ENCODE measurements around the gene PKD1L1. TPM values are rescaled to one million over a fixed set of nuclear protein-coding genes. Genes with fewer than 3 reads are reported as not detected.
"Not testable (repeated sequence)": the region's sequence is repeated elsewhere in the genome, so short reads cannot be mapped to it uniquely, and the experiment has no call there.

PKD1L1 gene
- total RNA-seq = 1 to 10 TPM in 2 of 4 donors, under 1 TPM in 2; 0.44 to 8.4 (median 0.82) TPM

- H3K27ac ChIP-seq = peak within 1 kb of the TSS in 1 of 4 donors; percentile 62
- H3K36me3 ChIP-seq = peaks cover 0 to under 1% (median 0%) of the 10 kb centered on the region in 3 donors
- H3K4me1 ChIP-seq = peaks cover 0 to 10% (median 0%) of the 10 kb centered on the region in 4 donors
- TF ChIP-seq, protein P1, sequence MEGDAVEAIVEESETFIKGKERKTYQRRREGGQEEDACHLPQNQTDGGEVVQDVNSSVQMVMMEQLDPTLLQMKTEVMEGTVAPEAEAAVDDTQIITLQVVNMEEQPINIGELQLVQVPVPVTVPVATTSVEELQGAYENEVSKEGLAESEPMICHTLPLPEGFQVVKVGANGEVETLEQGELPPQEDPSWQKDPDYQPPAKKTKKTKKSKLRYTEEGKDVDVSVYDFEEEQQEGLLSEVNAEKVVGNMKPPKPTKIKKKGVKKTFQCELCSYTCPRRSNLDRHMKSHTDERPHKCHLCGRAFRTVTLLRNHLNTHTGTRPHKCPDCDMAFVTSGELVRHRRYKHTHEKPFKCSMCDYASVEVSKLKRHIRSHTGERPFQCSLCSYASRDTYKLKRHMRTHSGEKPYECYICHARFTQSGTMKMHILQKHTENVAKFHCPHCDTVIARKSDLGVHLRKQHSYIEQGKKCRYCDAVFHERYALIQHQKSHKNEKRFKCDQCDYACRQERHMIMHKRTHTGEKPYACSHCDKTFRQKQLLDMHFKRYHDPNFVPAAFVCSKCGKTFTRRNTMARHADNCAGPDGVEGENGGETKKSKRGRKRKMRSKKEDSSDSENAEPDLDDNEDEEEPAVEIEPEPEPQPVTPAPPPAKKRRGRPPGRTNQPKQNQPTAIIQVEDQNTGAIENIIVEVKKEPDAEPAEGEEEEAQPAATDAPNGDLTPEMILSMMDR (IDR thresholded peaks at IDR 0.05) = no peak
- TF ChIP-seq POLR2A (IDR thresholded peaks at IDR 0.05) = no peak
- no peak for TF ChIP-seq EP300 (IDR thresholded peaks at IDR 0.05)
- H3K9me3 ChIP-seq = no peaks in the 10 kb centered on the region
- H3K27me3 ChIP-seq = no peaks in the 10 kb centered on the region
- H3K4me3 ChIP-seq = no peak within 1 kb of the TSS
- DNase-seq (ENCODE audit: low spot score in 2 of 2) = no peak
- 64 to 75% methylated on average over 7 of the region's 7 CpGs for WGBS, 2 donors
These were observed at the start of gene PKD1L1 for GRCh38 chr7:47948141-47948790. Gene PKD1L1 (minus strand): TSS chr7:47948466. CDS start chr7:47948440, 26 bp downstream.

DNA sequence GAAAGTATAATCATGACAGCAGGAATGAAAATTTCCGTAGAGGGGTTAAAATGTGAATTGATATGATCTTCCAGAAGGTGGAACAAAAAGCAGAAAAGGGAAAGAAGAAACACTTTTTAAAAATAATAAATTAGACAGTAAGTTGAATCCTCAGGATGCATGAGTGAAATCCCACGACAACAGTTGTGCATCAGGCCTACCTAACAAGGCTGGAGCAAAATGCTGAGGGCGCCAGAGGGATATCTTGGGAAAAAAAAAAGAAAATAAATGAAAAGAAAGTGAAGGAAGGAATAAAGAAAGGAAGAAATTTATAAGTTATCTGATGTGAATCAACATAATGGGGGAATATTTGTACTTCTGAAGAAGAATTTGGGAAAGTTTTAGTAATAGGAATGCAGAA lies 44.2 kb upstream of the PKD1L1 start:
- 75 to 84% methylated on average over 3 of the region's 3 CpGs for WGBS, 2 donors
- H3K4me3 ChIP-seq = peak overlapping the region in 2 of 4 donors; percentile 56 to 59
- no peaks in the 10 kb centered on the region for H3K9me3 ChIP-seq
- H3K4me1 ChIP-seq = peaks cover 0 to 11% (median 0%) of the 10 kb centered on the region in 4 donors
- peak overlapping the region in 3 of 4 donors; percentile 37 to 72 (median 37) for H3K27ac ChIP-seq
- no peaks in the 10 kb centered on the region for H3K27me3 ChIP-seq
- no peaks in the 10 kb centered on the region for H3K36me3 ChIP-seq
- no peak for DNase-seq (ENCODE audit: low spot score in 2 of 2)
- TF ChIP-seq POLR2A (IDR thresholded peaks at IDR 0.05) = no peak
- TF ChIP-seq EP300 (IDR thresholded peaks at IDR 0.05) = no peak
- TF ChIP-seq, protein P1 (IDR thresholded peaks at IDR 0.05) = no peak

DNA sequence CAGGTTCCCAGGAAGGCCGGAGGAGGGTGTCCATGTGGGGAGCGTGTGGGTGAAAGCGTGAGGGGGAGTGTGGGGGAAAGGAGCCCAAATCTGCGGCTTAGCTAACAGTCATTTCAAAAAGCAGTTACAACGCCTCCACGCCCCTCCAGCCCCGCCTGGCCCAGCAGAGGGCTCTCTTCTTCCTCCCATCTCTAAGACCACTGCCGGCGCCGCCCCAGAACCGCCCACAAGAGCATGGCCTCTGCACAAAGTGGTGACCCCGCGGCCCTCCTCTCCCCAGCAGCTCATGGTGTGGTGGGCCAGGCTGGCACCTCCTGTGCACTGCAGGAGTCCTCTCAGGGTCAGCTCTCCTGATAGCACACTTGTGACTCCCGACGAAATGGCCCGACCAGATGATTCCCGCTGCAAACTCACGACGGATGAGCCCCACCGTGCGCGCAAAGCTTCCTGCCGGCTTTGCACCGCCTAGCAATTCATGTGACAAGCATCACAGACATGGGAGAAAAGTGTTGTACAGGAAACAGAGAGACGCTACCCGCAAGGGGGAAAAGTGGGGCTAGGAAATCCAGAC lies 43.6 kb upstream of the PKD1L1 start:
- H3K27ac ChIP-seq = peak overlapping the region in 3 of 4 donors; percentile 37 to 74 (median 72)

GRCh38 chr7:47991270-47991669 lies 43.0 kb upstream of the PKD1L1 start:
- Histone ChIP-seq H3K36me3 (no peaks in the 10 kb centered on the region), H3K9me3 (no peaks in the 10 kb centered on the region), H3K27me3 (no peaks in the 10 kb centered on the region), H3K4me1 (peaks cover 0 to 11% (median 0%) of the 10 kb centered on the region in 4 donors), H3K4me3 (peak overlapping the region in 1 of 4 donors; percentile 56), H3K27ac (peak overlapping the region in 3 of 4 donors; percentile 37 to 74 (median 72))
- no peak for DNase-seq (ENCODE audit: low spot score in 2 of 2)
- TF ChIP-seq, protein P1 (IDR thresholded peaks at IDR 0.05) = no peak
- TF ChIP-seq EP300 (IDR thresholded peaks at IDR 0.05) = no peak
- TF ChIP-seq POLR2A (IDR thresholded peaks at IDR 0.05) = no peak
- WGBS, 2 donors = 53 to 86% methylated on average over 1 of the region's 1 CpG

More for the DNA sequence above, 43.6 kb upstream of the PKD1L1 start:
- H3K9me3 ChIP-seq = no peaks in the 10 kb centered on the region
- 4 to 7% methylated on average over 24 to 25 of the region's 26 CpGs for WGBS, 2 donors
- H3K4me3 ChIP-seq = peak overlapping the region; percentile 23 to 59 (median 44)
- peak; percentile 74 to 81 for DNase-seq (ENCODE audit: low spot score in 2 of 2)
- no peaks in the 10 kb centered on the region for H3K27me3 ChIP-seq
- H3K4me1 ChIP-seq = peaks cover 0 to 11% (median 0%) of the 10 kb centered on the region in 4 donors
- no peaks in the 10 kb centered on the region for H3K36me3 ChIP-seq
- TF ChIP-seq EP300 (IDR thresholded peaks at IDR 0.05) (peak in 1 of 2 donors; percentile 36), POLR2A (IDR thresholded peaks at IDR 0.05) (no peak)
- TF ChIP-seq, protein P1 (IDR thresholded peaks at IDR 0.05) = peak; percentile 54 to 75 (median 58)

DNA sequence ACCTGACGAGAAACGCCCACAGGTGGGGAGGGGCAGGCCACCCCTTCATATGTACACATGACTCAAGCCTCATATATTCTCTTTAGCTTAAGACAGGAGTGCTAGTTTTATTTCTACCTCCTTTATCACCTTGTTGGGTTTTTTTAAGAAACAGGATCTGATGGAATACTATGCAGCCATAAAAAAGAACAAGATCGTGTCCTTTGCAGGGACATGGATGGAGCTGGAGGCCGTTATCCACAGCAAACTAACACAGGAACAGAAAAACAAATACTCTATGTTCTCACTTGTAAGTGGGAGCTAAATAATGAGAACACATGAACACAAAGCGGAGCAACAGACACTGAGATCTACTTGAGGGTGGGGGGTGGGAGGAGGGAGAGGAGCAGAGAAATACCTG lies 42.3 kb upstream of the PKD1L1 start:
- TF ChIP-seq POLR2A (IDR thresholded peaks at IDR 0.05) (no peak), EP300 (IDR thresholded peaks at IDR 0.05) (no peak)
- TF ChIP-seq, protein P1 (IDR thresholded peaks at IDR 0.05) = no peak
- Histone ChIP-seq H3K27ac (no peak overlapping the region), H3K4me1 (peaks cover 0 to 11% (median 0%) of the 10 kb centered on the region in 4 donors), H3K36me3 (no peaks in the 10 kb centered on the region), H3K27me3 (no peaks in the 10 kb centered on the region), H3K4me3 (no peak overlapping the region), H3K9me3 (no peaks in the 10 kb centered on the region)
- 93 to 98% methylated on average over 5 of the region's 5 CpGs for WGBS, 2 donors
- DNase-seq (ENCODE audit: low spot score in 2 of 2) = no peak

GRCh38 chr7:47989607-47990400 lies 41.5 kb upstream of the PKD1L1 start:
- H3K9me3 ChIP-seq; DNase-seq (ENCODE audit: low spot score in 2 of 2); H3K27ac ChIP-seq; H3K27me3 ChIP-seq; H3K4me3 ChIP-seq; H3K36me3 ChIP-seq: not testable (repeated sequence)
- WGBS, 2 donors = 72 to 83% methylated on average over 10 of the region's 10 CpGs
- peaks cover 0 to 11% (median 0%) of the 10 kb centered on the region in 4 donors for H3K4me1 ChIP-seq
